Sigmoid colon (tissue), 7 donors: ENCODE results near the gene PRX. TPM values are rescaled to one million over a fixed set of nuclear protein-coding genes. Genes with fewer than 3 reads are reported as not detected.
A peak's percentile ranks its signal among the peaks of the same experiment; 100 is the strongest.

Source experiments
- DNase-seq: peaks from one replicate; pipeline ENCODE4 v3.0.0-alpha.2; 2019
- H3K27ac ChIP-seq, 4 donors: fragments of 200-600 bp; sonication (generic); one replicate each; pipeline ENCODE4 v1.5.1; 2016 to 2019; ENCODE audit warnings: mild to moderate bottlenecking in 1 of 4
- H3K27me3 ChIP-seq, 3 donors: fragments of 200-600 bp; sonication (generic); one replicate each; pipeline ENCODE4 v1.5.1; 2019; ENCODE audit warnings: mild to moderate bottlenecking in 1 of 3
- H3K36me3 ChIP-seq, 4 donors: fragments of 200-600 bp; sonication (generic); one replicate each; pipeline ENCODE4 v1.5.1; 2016 to 2019
- H3K4me1 ChIP-seq, 4 donors: fragments of 200-600 bp; sonication (generic); one replicate each; pipeline ENCODE4 v1.5.1; 2017 to 2019
- H3K4me3 ChIP-seq, 4 donors: fragments of 200-600 bp; sonication (generic); one replicate each; pipeline ENCODE4 v1.5.1; 2017 to 2019; ENCODE audit warnings: mild to moderate bottlenecking in 2 of 4, moderate library complexity in 1 of 4
- H3K9me3 ChIP-seq, 4 donors: fragments of 200-600 bp in 3 of 4; sonication (generic) in 3 of 4; one replicate each; pipeline versions ENCODE4 v1.5.1 to v1.6.1; 2013 to 2019
- CTCF ChIP-seq, 4 experiments: fragments of 450-650 bp in 3 of 4; fragments of 200-600 bp in 1 of 4; IDR thresholded peaks; one replicate each; pipeline ENCODE4 v1.5.1; 2016 to 2019; ENCODE audit warnings: antibody characterized with exemption in 4 of 4, mild to moderate bottlenecking in 3 of 4, moderate library complexity in 2 of 4
- EP300 ChIP-seq, 4 donors: sonication (generic); formaldehyde crosslinking; IDR thresholded peaks; one replicate each; pipeline ENCODE4 v1.6.1; 2017; ENCODE audit warnings: antibody characterized with exemption in 4 of 4
- POLR2A ChIP-seq, 2 donors: fragments of 450-650 bp; IDR thresholded peaks; one replicate each; pipeline ENCODE4 v1.6.1; 2016; ENCODE audit warnings: antibody characterized with exemption in 2 of 2, mild to moderate bottlenecking in 2 of 2, moderate library complexity in 2 of 2
- POLR2AphosphoS5 ChIP-seq, 4 donors: sonication (generic); formaldehyde crosslinking; IDR thresholded peaks; one replicate each; pipeline ENCODE4 v1.6.1; 2017; ENCODE audit warnings: antibody characterized with exemption in 4 of 4
- WGBS, 2 donors: extraction: QIAGEN DNeasy Blood & Tissue Kit; methylation state at CpG; one replicate each; pipeline ENCODE4 v1.1.7; 2013; 5-methylcytosine and 5-hydroxymethylcytosine counted together
- intact Hi-C: fragments of 100-400 bp; cut with DNase I; formaldehyde crosslinking; loops from one replicate; pipeline ENCODE4 v1.15.1; 2023
- polyA plus RNA-seq, 3 donors: library from polyadenylated mRNA; stranded (reverse); fragments of 200-250 nt; gene quantifications; one replicate each; pipeline ENCODE4 v1.2.3, GENCODE V29; 2013
- total RNA-seq, 4 donors: library from RNA; depleted of rRNA; stranded (reverse); fragments of >200 nt; gene quantifications; one replicate each; pipeline ENCODE4 v1.1.0, GENCODE V29; 2016
- donor health status: healthy with polysubstance abuse.
- donor health status: Bipolar disorder and iron deficiency.
- donor health status: healthy.

PRX gene
- total and polyA plus RNA-seq, 7 donors, result 0.69 to 8.6 (median 3.5) TPM

GRCh38 chr19:40403262-40403984 lies 9.8 kb downstream of the PRX start:
- H3K27ac ChIP-seq, result peak overlapping the region; percentile 86 to 96 (median 90)
- H3K27me3 ChIP-seq, result no peaks in the 10 kb centered on the region
- no peaks in the 10 kb centered on the region for H3K9me3 ChIP-seq
- 0 to 1% methylated on average over 41 of the region's 41 CpGs for WGBS, 2 donors
- intact Hi-C loops, result loop anchor here (5.0 kb wide), 3 partner anchors 36 to 64 kb away; partner anchors contain the start of genes BLVRB, C19orf47, PLD3 and SPTBN4
- H3K36me3 ChIP-seq, result no peaks in the 10 kb centered on the region
- H3K4me3 ChIP-seq, result peak overlapping the region; percentile 41 to 68 (median 59)
- TF ChIP-seq EP300 (IDR thresholded peaks at IDR 0.05) (no peak), CTCF (IDR thresholded peaks at IDR 0.05) (no peak), POLR2AphosphoS5 (IDR thresholded peaks at IDR 0.05) (peak; percentile 65 to 78 (median 73)), POLR2A (IDR thresholded peaks at IDR 0.05) (peak in 1 of 2 donors; percentile 15)
- H3K4me1 ChIP-seq, result peaks cover 0 to 26% (median 12%) of the 10 kb centered on the region in 4 donors
- DNase-seq, result peak; percentile 95

- H3K36me3 ChIP-seq, result no peaks in the 10 kb centered on the region
- no peak for TF ChIP-seq POLR2A (IDR thresholded peaks at IDR 0.05)
- TF ChIP-seq EP300 (IDR thresholded peaks at IDR 0.05), result no peak
- TF ChIP-seq POLR2AphosphoS5 (IDR thresholded peaks at IDR 0.05), result no peak
- no peak for TF ChIP-seq CTCF (IDR thresholded peaks at IDR 0.05)
- intact Hi-C loops, result loop anchor here (5.0 kb wide), 3 partner anchors 33 to 67 kb away; partner anchors contain the start of genes BLVRB, C19orf47, PLD3 and SPTBN4
- H3K4me3 ChIP-seq, result no peak overlapping the region
- WGBS, 2 donors, result 48 to 80% methylated on average over 3 of the region's 3 CpGs
- no peaks in the 10 kb centered on the region for H3K9me3 ChIP-seq
- no peaks in the 10 kb centered on the region for H3K27me3 ChIP-seq
- peaks cover 0 to 26% (median 12%) of the 10 kb centered on the region in 4 donors for H3K4me1 ChIP-seq
- H3K27ac ChIP-seq, result no peak overlapping the region
- no peak for DNase-seq
These were observed 12.6 kb downstream of the PRX start for GRCh38 chr19:40400559-40400958.

- WGBS, 2 donors, result 43 to 58% methylated on average over 49 of the region's 49 CpGs
- intact Hi-C loops, result no loop called here
- no peaks in the 10 kb centered on the region for H3K36me3 ChIP-seq
- no peaks in the 10 kb centered on the region for H3K27me3 ChIP-seq
- H3K27ac ChIP-seq, result no peak overlapping the region
- H3K9me3 ChIP-seq, result no peaks in the 10 kb centered on the region
- peak overlapping the region in 2 of 4 donors; percentile 10 to 18 for H3K4me3 ChIP-seq
- DNase-seq, result no peak
- H3K4me1 ChIP-seq, result peaks cover 0 to 10% (median 8%) of the 10 kb centered on the region in 4 donors
- no peak for TF ChIP-seq POLR2A (IDR thresholded peaks at IDR 0.05)
- no peak for TF ChIP-seq POLR2AphosphoS5 (IDR thresholded peaks at IDR 0.05)
- TF ChIP-seq CTCF (IDR thresholded peaks at IDR 0.05), result no peak
- no peak for TF ChIP-seq EP300 (IDR thresholded peaks at IDR 0.05)
These were observed 14.6 kb downstream of the PRX start for GRCh38 chr19:40398417-40399131.

- Histone ChIP-seq H3K4me1 (no peaks in the 10 kb centered on the region), H3K27me3 (no peaks in the 10 kb centered on the region), H3K27ac (no peak overlapping the region), H3K4me3 (no peak overlapping the region), H3K36me3 (no peaks in the 10 kb centered on the region), H3K9me3 (no peaks in the 10 kb centered on the region)
- intact Hi-C loops, result no loop called here
- WGBS, 2 donors, result 95 to 96% methylated on average over 22 of the region's 22 CpGs
- no peak for TF ChIP-seq EP300 (IDR thresholded peaks at IDR 0.05)
- no peak for DNase-seq
These were observed 15.6 kb downstream of the PRX start for GRCh38 chr19:40397568-40397906.

GRCh38 chr19:40396886-40397567 lies 16.2 kb downstream of the PRX start:
- Histone ChIP-seq H3K4me3 (no peak overlapping the region), H3K36me3 (no peaks in the 10 kb centered on the region), H3K9me3 (no peaks in the 10 kb centered on the region), H3K27me3 (no peaks in the 10 kb centered on the region), H3K4me1 (no peaks in the 10 kb centered on the region), H3K27ac (no peak overlapping the region)
- TF ChIP-seq CTCF (IDR thresholded peaks at IDR 0.05), result no peak
- no peak for TF ChIP-seq POLR2A (IDR thresholded peaks at IDR 0.05)
- TF ChIP-seq EP300 (IDR thresholded peaks at IDR 0.05), result no peak
- TF ChIP-seq POLR2AphosphoS5 (IDR thresholded peaks at IDR 0.05), result no peak
- 87 to 90% methylated on average over 20 of the region's 20 CpGs for WGBS, 2 donors
- intact Hi-C loops, result no loop called here
- no peak for DNase-seq
